ENCODE results near the gene ATG9B.
"Not testable (repeated sequence)": the region's sequence is repeated elsewhere in the genome, so short reads cannot be mapped to it uniquely, and the experiment has no call there.

Gene ATG9B

GRCh38 chr7:151032936-151033863 is 8.9 kb upstream of the ATG9B start:
- Histone ChIP-seq H3K27ac (ENCODE audit: low read length) (no peak overlapping the region), H3K4me1 (ENCODE audit: control insufficient read depth in 1 of 2, insufficient read depth in 2 of 2, low read length in 2 of 2) (peaks cover 0 to 7% of the 10 kb centered on the region in 2 donors), H3K4me3 (ENCODE audit: low read depth in 1 of 2, low read length in 2 of 2) (no peak overlapping the region), H3K9me3 (ENCODE audit: control insufficient read depth in 1 of 2, low read length in 2 of 2) (no peaks in the 10 kb centered on the region), H3K27me3 (ENCODE audit: low read depth, low read length) (no peaks in the 10 kb centered on the region), H3K36me3 (ENCODE audit: control insufficient read depth in 1 of 2, insufficient read depth in 2 of 2, low read length in 2 of 2) (peaks cover 31 to 48% of the 10 kb centered on the region in 2 donors)

- Histone ChIP-seq H3K27me3 (ENCODE audit: low read depth, low read length) (no peaks in the 10 kb centered on the region), H3K4me1 (ENCODE audit: control insufficient read depth in 1 of 2, insufficient read depth in 2 of 2, low read length in 2 of 2) (peaks cover 0 to 7% of the 10 kb centered on the region in 2 donors), H3K36me3 (ENCODE audit: control insufficient read depth in 1 of 2, insufficient read depth in 2 of 2, low read length in 2 of 2) (peaks cover 20 to 29% of the 10 kb centered on the region in 2 donors), H3K9me3 (ENCODE audit: control insufficient read depth in 1 of 2, low read length in 2 of 2) (no peaks in the 10 kb centered on the region), H3K27ac (ENCODE audit: low read length) (no peak overlapping the region), H3K4me3 (ENCODE audit: low read depth in 1 of 2, low read length in 2 of 2) (no peak overlapping the region)
Observed at GRCh38 chr7:151031011-151031410, 6.7 kb upstream of the ATG9B start.

- H3K27ac ChIP-seq (ENCODE audit: low read length): peak overlapping the region; percentile 69
- peaks cover 5 to 10% of the 10 kb centered on the region in 2 donors for H3K36me3 ChIP-seq (ENCODE audit: control insufficient read depth in 1 of 2, insufficient read depth in 2 of 2, low read length in 2 of 2)
- peak overlapping the region; percentile 67 to 89 for H3K4me3 ChIP-seq (ENCODE audit: low read depth in 1 of 2, low read length in 2 of 2)
- H3K9me3 ChIP-seq (ENCODE audit: control insufficient read depth in 1 of 2, low read length in 2 of 2): no peaks in the 10 kb centered on the region
- peaks cover 0 to 7% of the 10 kb centered on the region in 2 donors for H3K4me1 ChIP-seq (ENCODE audit: control insufficient read depth in 1 of 2, insufficient read depth in 2 of 2, low read length in 2 of 2)
- H3K27me3 ChIP-seq (ENCODE audit: low read depth, low read length): no peaks in the 10 kb centered on the region
Observed at GRCh38 chr7:151028948-151029501, 4.7 kb upstream of the ATG9B start.

GRCh38 chr7:151028131-151028947 is 4.0 kb upstream of the ATG9B start, which contains the start of gene ABCB8:
Gene ABCB8 (plus strand): TSS chr7:151028450. CDS start chr7:151028516, 66 bp downstream.
- Histone ChIP-seq H3K4me3 (ENCODE audit: low read depth in 1 of 2, low read length in 2 of 2) (peak within 1 kb of the TSS; percentile 67 to 89), H3K36me3 (ENCODE audit: control insufficient read depth in 1 of 2, insufficient read depth in 2 of 2, low read length in 2 of 2) (peaks cover 5% of the 10 kb centered on the region in 2 donors), H3K4me1 (ENCODE audit: control insufficient read depth in 1 of 2, insufficient read depth in 2 of 2, low read length in 2 of 2) (peaks cover 0 to 7% of the 10 kb centered on the region in 2 donors), H3K27me3 (ENCODE audit: low read depth, low read length) (no peaks in the 10 kb centered on the region), H3K9me3 (ENCODE audit: control insufficient read depth in 1 of 2, low read length in 2 of 2) (no peaks in the 10 kb centered on the region), H3K27ac (ENCODE audit: low read length) (peak within 1 kb of the TSS; percentile 69)

GRCh38 chr7:151027728-151028130 is 3.4 kb upstream of the ATG9B start:
- peak overlapping the region; percentile 67 to 89 for H3K4me3 ChIP-seq (ENCODE audit: low read depth in 1 of 2, low read length in 2 of 2)
- not testable (repeated sequence) for H3K36me3 ChIP-seq (ENCODE audit: control insufficient read depth in 1 of 2, insufficient read depth in 2 of 2, low read length in 2 of 2); H3K27me3 ChIP-seq (ENCODE audit: low read depth, low read length); H3K4me1 ChIP-seq (ENCODE audit: control insufficient read depth in 1 of 2, insufficient read depth in 2 of 2, low read length in 2 of 2); H3K9me3 ChIP-seq (ENCODE audit: control insufficient read depth in 1 of 2, low read length in 2 of 2)
- peak overlapping the region; percentile 41 for H3K27ac ChIP-seq (ENCODE audit: low read length)

- not testable (repeated sequence) for H3K36me3 ChIP-seq (ENCODE audit: control insufficient read depth in 1 of 2, insufficient read depth in 2 of 2, low read length in 2 of 2); H3K27ac ChIP-seq (ENCODE audit: low read length); H3K4me1 ChIP-seq (ENCODE audit: control insufficient read depth in 1 of 2, insufficient read depth in 2 of 2, low read length in 2 of 2); H3K9me3 ChIP-seq (ENCODE audit: control insufficient read depth in 1 of 2, low read length in 2 of 2); H3K27me3 ChIP-seq (ENCODE audit: low read depth, low read length)
- peak overlapping the region in 1 of 2 donors; percentile 67 for H3K4me3 ChIP-seq (ENCODE audit: low read depth in 1 of 2, low read length in 2 of 2)
Observed at GRCh38 chr7:151026771-151027727, 2.8 kb upstream of the ATG9B start.

- Histone ChIP-seq H3K27me3 (ENCODE audit: low read depth, low read length) (no peaks in the 10 kb centered on the region), H3K9me3 (ENCODE audit: control insufficient read depth in 1 of 2, low read length in 2 of 2) (no peaks in the 10 kb centered on the region), H3K4me1 (ENCODE audit: control insufficient read depth in 1 of 2, insufficient read depth in 2 of 2, low read length in 2 of 2) (peaks cover 0 to 7% of the 10 kb centered on the region in 2 donors), H3K36me3 (ENCODE audit: control insufficient read depth in 1 of 2, insufficient read depth in 2 of 2, low read length in 2 of 2) (no peaks in the 10 kb centered on the region), H3K4me3 (ENCODE audit: low read depth in 1 of 2, low read length in 2 of 2) (no peak overlapping the region), H3K27ac (ENCODE audit: low read length) (no peak overlapping the region)
Observed at GRCh38 chr7:151025924-151026671, 1.8 kb upstream of the ATG9B start.

- Histone ChIP-seq H3K4me1 (ENCODE audit: control insufficient read depth in 1 of 2, insufficient read depth in 2 of 2, low read length in 2 of 2) (peaks cover 0 to 4% of the 10 kb centered on the region in 2 donors), H3K36me3 (ENCODE audit: control insufficient read depth in 1 of 2, insufficient read depth in 2 of 2, low read length in 2 of 2) (no peaks in the 10 kb centered on the region), H3K9me3 (ENCODE audit: control insufficient read depth in 1 of 2, low read length in 2 of 2) (no peaks in the 10 kb centered on the region), H3K4me3 (ENCODE audit: low read depth in 1 of 2, low read length in 2 of 2) (no peak overlapping the region), H3K27me3 (ENCODE audit: low read depth, low read length) (peaks cover 15% of the 10 kb centered on the region), H3K27ac (ENCODE audit: low read length) (no peak overlapping the region)
Observed at GRCh38 chr7:151023232-151023631, 1.1 kb downstream of the ATG9B start.

GRCh38 chr7:151020231-151020630 is 4.1 kb downstream of the ATG9B start:
- no peaks in the 10 kb centered on the region for H3K36me3 ChIP-seq (ENCODE audit: control insufficient read depth in 1 of 2, insufficient read depth in 2 of 2, low read length in 2 of 2)
- H3K4me1 ChIP-seq (ENCODE audit: control insufficient read depth in 1 of 2, insufficient read depth in 2 of 2, low read length in 2 of 2): peaks cover 0 to 9% of the 10 kb centered on the region in 2 donors
- no peak overlapping the region for H3K27ac ChIP-seq (ENCODE audit: low read length)
- H3K9me3 ChIP-seq (ENCODE audit: control insufficient read depth in 1 of 2, low read length in 2 of 2): no peaks in the 10 kb centered on the region
- no peak overlapping the region for H3K4me3 ChIP-seq (ENCODE audit: low read depth in 1 of 2, low read length in 2 of 2)
- peaks cover 20% of the 10 kb centered on the region for H3K27me3 ChIP-seq (ENCODE audit: low read depth, low read length)

- Histone ChIP-seq H3K9me3 (ENCODE audit: control insufficient read depth in 1 of 2, low read length in 2 of 2) (no peaks in the 10 kb centered on the region), H3K4me1 (ENCODE audit: control insufficient read depth in 1 of 2, insufficient read depth in 2 of 2, low read length in 2 of 2) (peaks cover 0 to 10% of the 10 kb centered on the region in 2 donors), H3K36me3 (ENCODE audit: control insufficient read depth in 1 of 2, insufficient read depth in 2 of 2, low read length in 2 of 2) (no peaks in the 10 kb centered on the region), H3K4me3 (ENCODE audit: low read depth in 1 of 2, low read length in 2 of 2) (peak overlapping the region in 1 of 2 donors; percentile 48), H3K27ac (ENCODE audit: low read length) (no peak overlapping the region), H3K27me3 (ENCODE audit: low read depth, low read length) (peaks cover 20% of the 10 kb centered on the region)
Observed at GRCh38 chr7:151019130-151019447, 5.2 kb downstream of the ATG9B start.
